Stimulated activated CD4-positive, alpha-beta T cell treated with anti-CD3 and anti-CD28 coated beads, Interleukin-2, amount 100 ng/mL, for 48 hours (primary cell): Measurements from ENCODE around the gene ETFDH.
A peak's percentile ranks its signal among the peaks of the same experiment; 100 is the strongest.
"Not testable (repeated sequence)": the region's sequence is repeated elsewhere in the genome, so short reads cannot be mapped to it uniquely, and the experiment has no call there.

Experiments used
- DNase-seq, 2 donors: peaks; one replicate each; pipeline ENCODE4 v3.0.0-alpha.2; 2020

Gene ETFDH

DNA sequence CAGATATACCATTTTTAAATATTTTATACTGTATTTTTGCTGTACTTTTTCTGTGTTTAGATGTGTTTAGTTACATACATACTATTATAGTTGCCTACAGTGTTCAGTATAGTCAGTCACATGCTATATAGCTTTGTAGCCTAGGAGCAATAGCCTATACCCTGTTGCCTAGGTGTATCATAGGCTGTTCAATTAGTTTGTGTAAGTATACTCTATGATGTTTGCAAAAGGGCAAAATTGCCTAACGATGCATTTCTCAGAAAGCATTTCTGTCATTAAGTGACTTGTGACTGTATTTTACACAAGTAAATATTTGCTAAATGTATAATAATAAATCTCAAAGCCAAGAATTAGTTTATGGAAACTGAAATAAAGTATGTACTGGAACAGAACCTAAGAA lies 9.5 kb downstream of the ETFDH start:
- DNase-seq, result no peak

DNA sequence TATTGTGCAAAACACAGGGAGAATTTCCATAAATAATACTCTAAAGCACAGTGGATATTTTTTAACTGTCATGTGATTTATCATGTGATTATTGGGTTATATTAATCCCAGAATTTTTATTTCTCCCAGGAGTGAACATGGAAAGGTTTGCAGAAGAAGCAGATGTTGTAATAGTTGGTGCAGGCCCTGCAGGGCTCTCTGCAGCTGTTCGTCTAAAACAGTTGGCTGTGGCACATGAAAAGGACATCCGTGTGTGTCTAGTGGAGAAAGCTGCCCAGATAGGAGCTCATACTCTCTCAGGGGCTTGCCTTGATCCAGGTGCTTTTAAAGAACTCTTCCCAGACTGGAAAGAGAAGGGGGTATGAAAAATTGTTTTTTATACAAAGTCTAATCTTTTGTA lies 10.0 kb downstream of the ETFDH start:
- DNase-seq, result no peak

DNA sequence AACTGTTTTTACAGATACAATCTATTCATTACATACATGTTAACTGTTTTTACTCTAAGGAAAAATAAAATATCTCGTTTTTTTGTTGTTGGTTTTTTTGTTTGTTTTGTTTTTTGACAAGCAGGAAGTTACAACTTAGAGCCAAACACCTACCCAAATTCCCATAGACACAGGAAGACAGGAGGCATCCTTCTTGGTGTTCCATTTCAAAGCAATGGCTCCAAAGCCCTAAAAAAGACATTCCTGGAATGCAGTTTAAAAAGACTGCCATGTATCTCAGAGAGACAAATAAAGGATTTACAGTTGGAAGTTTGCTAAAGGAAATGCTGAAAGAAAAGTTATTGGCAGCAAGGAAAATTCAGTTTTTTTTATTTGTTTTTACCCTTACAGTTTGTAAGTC lies 16.7 kb downstream of the ETFDH start:
- no peak for DNase-seq

DNA sequence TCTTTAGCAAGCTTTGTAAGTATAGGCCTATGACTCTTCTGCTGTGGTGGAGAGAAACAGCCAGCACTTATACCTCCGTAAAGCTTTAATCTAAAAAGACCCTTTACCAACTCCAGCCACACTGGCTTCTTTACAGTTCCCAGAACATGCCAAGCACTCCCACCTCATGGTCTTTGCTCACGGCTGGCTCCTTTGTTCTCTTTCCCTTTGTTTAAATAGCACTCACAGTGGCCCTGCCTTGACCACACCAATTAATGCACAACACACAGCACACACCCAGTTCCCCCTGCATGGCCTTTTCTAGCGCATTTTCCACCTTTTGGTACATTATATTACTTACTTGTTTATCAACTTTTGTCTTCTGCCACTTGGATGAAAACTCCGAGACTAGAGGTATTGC lies 32.2 kb downstream of the ETFDH start:
- DNase-seq, result no peak

DNA sequence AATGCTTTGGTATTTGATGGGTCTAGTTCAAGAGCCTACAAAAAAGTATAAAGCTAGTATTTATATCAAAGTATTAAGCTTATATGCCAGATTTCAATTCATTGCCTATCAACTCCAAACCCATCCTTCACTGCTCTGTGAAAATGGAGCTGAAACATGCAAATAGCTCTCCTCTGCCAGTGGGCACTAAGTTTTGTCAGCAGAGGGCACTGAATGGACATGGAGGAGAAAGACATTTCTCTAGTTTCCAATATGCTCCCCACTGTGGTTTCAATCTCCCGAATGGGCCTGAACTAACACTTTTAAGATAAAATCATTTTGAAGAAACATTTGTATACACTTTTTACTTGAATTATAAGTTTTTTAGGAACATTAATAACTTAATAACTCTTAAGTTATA lies 38.7 kb downstream of the ETFDH start:
- no peak for DNase-seq

DNA sequence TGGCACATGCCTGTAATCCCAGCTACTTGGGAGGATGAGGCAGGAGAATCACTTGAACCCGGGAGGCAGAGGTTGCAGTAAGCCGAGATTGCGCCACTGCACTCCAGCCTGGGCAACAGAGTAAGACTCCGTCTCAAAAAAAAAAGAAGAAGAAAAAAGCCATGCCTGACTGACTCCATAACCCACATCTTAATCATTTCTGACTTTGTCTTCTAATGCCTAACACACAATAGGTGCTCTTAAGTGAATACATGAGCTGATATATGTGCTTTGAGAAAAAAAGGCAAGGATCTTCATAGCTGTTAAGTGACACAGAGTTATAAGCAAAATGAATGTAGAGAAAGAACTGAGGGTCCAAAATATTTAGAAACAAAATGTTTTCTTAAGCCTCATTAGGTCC lies 40.5 kb downstream of the ETFDH start:
- not testable (repeated sequence) for DNase-seq

DNA sequence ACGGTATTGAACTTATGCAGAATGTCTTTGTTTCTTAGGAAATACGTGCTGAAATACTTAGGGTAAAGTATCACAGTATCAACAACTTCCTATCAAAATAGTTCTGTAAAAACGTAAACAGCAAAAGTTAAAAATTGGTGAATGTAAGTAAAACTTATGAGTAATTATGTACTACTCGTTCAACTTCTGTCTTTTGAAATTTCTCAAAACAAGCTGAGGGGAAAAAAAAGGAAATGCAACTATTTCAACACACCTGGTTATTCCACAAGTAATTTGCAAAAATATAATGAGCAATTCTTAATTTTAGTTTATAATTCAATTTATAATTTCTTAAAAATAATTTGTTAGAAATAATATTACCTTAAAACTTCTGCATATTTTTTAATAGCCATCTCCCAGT lies 42.8 kb downstream of the ETFDH start:
- DNase-seq, result no peak

DNA sequence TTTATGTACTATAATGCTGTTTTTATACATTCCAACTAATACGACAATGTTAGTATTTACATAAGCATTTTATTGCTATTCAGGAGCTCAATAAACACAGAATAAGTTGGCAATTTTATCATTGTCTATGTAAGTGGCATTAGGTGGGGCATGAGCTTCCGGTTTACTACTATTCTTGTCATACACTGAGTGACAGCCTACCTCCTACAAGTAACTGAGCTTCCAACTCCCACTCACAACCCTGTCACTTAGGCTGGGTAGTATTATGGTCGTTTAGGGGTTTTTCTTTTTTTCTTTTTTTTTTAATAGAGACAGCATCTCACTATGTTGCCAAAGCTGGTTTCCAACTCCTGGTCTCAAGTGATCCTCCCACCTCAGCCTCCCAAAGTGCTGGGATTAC lies 43.7 kb downstream of the ETFDH start:
- DNase-seq, result no peak

DNA sequence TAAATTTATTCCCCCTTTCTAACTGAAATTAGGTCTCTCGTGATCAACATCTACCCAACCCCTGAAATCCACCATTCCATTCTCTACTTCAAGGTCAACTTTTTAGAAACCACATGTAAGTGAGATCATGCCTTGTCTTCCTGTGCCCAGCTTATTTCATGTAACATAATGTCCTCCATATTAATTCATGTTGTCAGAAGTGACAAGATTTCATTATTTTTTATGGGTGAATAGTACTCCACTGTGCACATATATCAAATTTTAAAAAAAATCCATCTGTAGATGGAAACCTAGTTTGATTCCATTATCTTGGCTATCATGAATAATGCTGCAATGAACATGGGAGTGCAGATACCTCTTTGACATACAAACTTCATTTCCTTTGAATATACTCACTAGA lies 49.6 kb downstream of the ETFDH start:
- no peak for DNase-seq

DNA sequence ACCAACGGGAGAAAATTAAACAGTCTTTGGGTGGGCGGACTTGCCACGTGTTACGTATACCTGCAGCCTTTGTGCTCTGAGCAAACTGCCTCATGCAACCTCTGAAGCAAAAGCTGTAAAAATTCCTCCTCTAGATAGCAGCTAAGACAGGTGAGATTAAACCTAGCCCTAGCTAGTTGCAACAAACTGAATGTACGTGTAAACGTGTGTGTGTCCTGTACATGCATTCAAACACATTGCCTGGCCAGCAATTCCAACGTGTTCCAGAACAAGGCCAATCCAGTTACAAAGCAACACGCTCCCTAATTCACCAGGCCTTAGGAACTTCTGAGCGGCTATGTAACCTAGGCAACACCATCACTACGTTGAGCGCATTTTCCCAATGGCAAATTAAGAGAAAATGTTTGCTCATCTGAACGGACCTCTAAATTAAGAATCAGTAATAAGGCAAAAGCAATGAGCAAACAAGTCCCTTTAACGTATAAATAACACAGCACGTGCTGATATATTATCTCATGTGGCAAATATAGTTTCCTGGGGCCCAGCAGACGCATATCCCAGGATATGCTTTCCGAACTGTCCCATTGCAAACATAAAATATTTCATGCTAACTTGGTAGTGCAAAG lies 50.3 kb downstream of the ETFDH start:
- DNase-seq, result no peak

DNA sequence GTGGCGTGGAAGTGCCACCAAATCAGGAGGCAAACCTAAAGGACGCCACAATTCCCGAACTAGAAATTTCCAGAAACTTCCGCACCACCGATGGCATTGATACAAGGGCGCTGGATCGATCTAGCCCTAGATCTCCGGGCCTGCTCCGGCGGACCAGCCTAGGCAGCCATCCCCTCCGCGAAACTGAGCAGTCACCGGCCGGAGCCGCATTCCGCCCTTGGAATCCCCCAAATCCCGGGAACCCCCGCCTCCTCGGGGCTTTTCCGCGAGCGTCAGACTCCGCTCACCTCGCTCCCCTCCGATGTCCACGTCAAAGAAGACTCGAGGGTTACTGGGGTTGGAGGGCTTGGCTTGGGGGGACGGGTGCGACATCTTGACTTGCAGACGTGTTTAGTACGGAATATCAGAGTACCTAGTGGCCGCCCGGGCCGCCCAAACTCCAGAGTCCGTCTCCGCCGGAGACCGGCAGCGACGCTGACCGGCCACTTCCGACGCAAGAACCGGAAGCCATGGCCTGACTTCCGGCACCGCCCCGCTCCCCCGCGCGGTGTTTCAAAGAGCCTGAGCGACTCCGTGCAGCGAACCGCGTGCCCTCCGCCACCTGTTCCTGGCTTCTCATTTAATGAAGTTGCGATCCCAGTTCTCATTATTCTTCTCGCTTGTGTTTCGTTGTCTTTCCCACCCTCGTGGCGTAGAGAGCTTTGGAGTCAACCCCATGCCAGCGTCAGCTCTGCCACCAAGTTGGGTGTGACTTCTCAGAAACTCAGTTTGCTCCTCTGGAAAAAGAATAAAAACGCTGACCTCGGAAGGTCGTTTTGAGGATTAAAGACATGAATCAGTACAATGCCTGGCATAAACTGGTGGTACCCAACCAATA lies 51.1 kb downstream of the ETFDH start, which contains the start of gene PPID:
Gene PPID (minus strand): TSS at position 480 of the 877 bp plus-strand sequence. CDS start 108 bp downstream, at position 372.
- peak; percentile 80 to 81 for DNase-seq

DNA sequence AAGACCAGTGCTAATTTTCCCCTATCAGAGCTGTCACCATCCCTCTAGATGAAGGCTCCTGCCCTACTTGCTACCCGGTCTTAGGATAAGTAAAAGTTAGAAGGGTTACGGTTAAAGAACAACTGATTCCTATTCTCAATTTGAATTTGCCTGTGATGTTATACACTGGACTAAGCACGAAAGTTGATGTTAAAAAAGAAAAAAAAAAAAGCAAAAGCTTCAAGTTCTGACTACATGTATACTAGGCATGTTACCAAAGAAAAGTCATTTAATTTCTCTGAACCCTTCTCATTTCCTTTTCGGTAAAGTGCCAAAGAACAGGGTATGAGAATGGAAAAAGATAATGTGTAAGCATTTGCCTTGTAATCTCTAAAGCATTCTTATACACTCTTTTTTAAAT lies 52.5 kb downstream of the ETFDH start:
- no peak for DNase-seq

DNA sequence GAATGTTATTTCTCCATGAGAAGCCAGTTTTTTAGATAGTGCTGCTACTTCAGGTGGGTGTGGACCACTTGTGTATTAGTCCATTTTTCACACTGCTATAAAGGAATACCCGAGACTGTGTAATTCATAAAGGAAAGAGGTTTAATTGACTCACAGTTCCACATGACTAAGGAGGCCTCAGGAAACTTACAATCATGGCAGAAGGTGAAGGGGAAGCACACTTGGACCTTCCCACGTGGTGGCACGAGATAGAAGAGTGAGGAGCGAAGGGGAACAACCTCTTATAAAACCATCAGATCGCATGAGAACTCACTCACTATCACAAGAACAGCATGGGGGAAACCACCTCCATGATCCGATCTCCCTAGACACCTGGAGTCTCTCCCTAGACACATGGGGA lies 54.5 kb downstream of the ETFDH start:
- no peak for DNase-seq

DNA sequence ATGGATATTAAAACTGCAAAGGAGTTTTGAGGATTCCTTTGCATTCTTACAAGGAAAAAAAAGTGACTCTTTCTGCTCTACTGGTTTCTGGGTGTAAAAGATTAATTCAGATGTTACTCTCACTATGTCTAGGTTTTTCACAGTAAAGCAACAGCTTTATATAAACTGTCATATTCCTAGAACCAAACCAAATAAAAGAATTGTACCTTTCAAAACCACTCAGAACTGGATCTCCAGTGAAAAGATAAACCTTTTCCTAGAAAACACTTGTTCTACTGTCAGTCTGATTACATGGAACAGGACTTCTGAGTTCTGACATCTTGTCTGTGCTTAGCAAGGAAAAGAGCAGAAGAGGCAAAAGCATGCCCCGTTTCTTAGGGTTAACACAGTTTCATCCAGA lies 56.1 kb downstream of the ETFDH start:
- DNase-seq, result no peak

DNA sequence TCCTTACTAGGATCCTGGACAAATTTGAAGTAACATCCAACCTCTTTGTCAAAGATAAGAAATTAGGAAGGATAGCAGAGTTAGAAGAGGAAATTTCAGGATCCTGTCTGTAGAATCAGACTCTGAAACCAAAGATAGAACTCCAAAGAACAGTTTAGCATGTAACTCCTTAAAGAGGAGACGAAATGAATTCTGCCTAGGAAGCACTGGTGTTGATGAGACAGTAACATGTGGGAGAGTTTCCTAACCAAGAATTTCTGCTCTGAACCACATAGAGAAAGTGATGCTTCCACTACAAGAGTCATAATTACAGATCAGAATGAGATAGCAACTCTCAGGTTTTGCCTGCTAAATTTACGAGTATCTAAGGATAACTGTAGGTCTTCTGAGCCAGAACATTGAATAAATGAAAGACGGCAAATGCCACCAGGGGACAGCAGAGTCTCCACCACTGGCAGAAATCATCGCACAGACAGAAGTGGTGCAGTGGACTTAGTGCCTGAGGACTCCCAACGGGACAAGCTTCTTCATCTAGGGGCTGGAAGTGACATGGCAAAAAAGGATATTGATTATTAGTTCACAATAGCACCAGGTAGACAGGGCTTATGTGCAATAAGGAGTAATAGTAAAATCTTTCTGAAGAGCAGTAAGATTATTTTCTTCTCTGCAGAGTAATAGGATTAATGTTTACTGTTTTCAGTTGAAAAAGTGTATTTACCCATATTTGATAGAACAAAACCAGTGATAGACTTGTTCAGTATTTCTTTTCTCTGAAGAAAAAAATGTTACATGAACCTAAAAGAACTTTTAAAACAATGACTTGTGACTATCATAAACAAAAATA lies 57.8 kb downstream of the ETFDH start:
- peak; percentile 27 to 38 for DNase-seq

DNA sequence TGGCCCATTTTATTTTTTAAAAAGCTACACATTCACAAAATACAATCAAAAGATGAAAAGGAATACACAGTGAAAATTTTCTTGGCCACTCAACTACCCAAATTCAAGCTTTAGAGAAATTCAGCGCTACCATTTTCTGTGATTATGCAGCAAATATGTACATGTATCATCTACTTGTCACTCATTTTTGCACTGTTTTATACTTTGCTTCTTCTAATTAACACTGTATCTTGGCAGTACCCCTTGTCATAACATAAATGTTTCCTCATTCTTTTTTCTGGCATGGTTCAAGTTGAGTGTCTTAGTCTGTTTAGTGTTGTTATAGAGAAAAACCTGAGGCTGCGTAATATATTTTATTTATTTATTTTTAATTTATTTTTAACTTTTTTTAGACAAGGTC lies 66.8 kb downstream of the ETFDH start:
- no peak for DNase-seq

DNA sequence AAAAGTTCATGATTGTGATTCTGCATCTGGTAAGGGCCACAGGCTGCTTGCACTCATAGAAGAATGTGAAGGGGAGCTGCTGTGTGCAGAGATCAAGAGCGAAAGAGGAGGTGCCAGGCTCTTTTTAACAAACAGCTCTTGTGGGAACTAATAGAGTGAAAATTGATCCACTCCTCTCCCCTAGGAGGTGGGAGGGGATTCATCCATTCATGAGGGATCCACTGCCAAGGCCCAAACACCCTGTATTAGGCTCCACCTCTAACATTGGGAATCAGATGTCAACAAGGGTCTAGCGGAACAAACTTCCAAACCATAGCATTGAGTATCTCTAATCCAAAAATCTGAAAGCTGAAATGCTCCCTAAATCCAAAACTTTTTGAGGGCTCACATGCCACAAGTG lies 67.5 kb downstream of the ETFDH start:
- DNase-seq, result no peak

DNA sequence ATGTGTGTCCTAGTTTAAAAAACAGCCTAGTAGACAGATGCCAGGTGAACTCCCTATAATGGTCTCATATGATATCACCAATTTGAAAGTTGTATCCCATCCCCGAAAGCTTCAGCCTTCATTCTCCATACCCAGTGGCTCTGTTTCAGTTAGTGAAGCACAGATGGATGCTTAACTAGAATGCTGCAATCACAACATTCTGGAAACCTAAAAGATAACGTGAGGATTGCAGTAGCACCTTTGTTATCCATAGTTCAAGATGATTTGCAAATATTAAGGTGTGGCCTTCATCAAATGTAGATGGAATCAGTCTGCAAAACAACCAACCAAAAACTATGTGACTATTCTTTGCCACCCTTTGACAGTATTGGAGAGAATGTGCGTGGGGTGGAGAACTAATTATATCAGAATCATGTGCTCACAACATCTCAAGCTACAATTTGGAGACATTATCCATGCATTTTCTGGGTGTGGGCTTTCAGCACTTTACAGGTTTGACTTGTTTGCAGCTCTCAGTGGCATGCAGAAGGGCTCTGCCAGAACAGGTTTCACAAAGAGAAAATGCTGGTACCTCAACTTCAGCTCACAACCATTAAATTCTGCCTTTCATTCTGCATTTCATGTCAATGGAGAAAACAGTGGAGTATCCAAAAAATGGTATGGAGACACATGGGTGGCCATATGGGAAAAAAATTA lies 69.4 kb downstream of the ETFDH start:
- no peak for DNase-seq

DNA sequence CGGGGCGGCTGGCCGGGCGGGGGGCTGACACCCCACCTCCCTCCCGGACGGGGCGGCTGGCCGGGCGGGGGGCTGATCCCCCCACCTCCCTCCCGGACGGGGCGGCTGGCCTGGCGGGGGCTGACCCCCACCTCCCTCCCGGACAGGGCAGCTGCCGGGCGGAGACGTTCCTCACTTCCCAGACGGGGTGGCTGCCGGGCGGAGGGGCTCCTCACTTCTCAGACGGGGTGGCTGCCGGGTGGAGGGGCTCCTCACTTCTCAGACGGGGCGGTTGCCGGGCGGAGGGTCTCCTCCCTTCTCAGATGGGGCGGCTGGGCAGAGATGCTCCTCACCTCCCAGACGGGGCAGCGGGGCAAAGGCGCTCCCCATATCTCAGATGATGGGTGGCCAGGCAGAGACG lies 74.4 kb downstream of the ETFDH start:
- not testable (repeated sequence) for DNase-seq

DNA sequence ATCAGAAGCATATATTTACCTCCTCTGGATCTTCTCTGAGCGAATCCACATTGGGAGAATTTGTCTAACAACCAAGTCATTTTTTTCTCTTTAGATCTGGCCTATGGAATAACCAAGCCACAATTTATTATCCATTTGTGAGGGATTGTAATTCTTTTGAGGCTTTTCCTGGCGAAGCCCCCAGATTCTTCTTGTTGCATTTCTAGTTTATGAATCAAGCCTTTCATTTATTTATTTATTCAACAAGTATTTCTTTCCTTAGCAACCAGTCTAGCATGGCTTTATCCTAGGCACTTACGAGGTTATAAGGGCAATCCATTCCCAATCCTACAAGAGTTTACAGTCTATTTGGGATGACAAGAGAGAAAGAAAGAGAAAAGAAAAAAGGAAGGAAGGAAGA lies 78.3 kb downstream of the ETFDH start:
- DNase-seq, result no peak

DNA sequence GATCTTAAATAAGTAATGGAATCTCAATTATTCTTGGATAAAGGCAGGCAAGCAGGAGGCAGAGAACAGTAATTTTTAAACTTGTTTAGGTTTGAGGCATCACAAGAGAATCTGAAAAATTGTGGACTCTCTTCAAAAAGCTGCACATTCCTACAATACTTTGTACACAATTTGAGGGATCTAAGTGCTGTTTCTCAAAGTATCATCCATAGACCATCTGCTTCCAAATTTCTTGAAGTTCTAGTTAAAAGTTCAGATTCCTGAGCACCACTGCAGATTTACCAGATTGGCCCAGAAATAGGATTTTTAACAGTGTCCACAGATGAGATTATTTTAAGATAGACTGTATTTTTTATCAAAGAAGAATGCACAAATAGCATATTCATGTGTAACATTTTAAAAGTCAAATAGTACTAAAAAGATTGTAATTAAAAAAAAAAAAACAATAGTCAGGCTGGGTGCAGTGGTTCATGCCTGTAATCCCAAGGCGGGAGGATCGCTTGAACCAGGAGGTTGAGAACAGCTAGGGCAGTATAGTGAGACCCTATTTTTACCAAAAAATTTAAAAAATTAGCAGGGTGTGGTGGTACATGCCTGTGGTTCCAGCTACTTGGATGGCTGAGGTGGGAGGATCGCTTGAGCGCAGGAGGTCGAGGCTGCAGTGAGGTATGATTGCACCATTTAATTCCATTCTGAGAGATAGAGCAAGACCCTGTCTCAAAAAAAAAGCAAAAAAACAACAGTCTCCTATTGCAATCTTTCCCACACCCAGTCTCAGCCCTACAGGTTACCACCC lies 82.5 kb downstream of the ETFDH start:
- DNase-seq, result no peak

DNA sequence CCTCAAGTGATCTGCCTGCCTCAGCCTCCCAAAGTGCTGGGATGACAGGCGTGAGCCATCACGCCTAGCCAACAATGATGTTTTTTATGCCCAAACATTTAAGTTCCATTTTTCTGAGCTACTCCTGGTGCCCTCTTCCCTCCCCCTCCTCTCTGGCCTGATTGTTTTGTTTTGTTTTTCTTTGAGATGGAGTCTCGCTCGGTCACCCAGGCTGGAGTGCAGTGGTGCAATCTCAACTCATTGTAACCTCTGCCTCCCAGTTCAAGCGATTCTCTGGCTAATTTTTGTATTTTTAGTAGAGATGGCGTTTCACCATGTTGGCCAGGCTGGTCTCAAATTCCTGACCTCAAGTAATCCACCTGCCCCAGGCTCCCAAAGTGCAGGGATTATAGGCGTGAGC lies 83.7 kb downstream of the ETFDH start:
- not testable (repeated sequence) for DNase-seq
